ENCODE data around the gene ZSCAN25. TPM values are rescaled to one million over a fixed set of nuclear protein-coding genes. Genes with fewer than 3 reads are reported as not detected.
"Not testable (repeated sequence)": the region's sequence is repeated elsewhere in the genome, so short reads cannot be mapped to it uniquely, and the experiment has no call there.

Gene ZSCAN25
- total RNA-seq, 6 experiments from 2014 or later = 4.5 to 7.4 (median 6.0) TPM

DNA sequence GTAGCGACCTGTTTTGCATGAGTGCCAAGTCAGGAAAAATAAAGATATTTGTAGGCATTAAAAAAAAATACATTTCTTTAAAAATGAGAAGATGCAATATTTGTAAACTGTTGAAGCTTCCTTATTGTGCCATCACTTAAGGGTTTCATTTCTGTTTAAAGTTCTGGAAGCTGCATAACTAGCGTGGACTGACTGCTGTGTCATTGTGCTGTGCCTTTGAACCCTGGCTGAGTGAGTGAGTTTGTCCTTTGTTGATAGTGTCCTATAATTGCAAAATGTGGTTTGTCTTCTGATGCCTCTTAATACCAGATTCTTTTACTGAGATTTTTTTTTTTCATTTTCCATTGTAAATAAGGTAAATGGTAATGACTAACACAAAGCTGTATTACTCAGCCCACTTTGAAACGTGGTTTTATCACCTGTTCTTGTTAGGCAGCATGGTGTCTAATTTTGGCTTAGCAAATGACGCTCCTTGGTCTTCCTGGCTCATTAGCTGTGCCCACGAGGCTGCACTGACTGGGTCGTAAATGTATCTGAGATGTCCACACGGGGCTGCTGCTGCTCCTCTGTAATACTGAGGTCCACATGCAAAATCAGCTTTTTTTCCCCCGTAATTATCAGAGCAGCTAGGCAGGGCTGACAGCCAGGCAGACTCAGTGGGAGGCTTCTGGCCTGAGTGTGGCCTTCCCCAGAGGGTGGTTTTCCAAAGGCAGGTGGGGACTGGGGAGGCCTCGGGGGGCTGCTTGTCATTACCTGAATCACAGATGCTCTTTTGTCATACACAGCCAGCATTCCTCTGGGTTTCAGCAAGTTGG, 14.8 kb downstream of the ZSCAN25 start:
- Histone ChIP-seq H3K27ac (peak overlapping the region in 1 of 3 donors; percentile 33), H3K27me3 (no peaks in the 10 kb centered on the region), H3K4me1 (peaks cover 0 to 22% (median 0%) of the 10 kb centered on the region in 4 donors), H3K9me3 (no peaks in the 10 kb centered on the region), H3K4me3 (no peak overlapping the region), H3K36me3 (peaks cover 0 to 39% (median 14%) of the 10 kb centered on the region in 4 donors)
- intact Hi-C loops (cut with DNase I) = no loop called here
- ATAC-seq (peak; percentile 52 to 86 (median 60)), DNase-seq (no peak)
- WGBS (ENCODE audit: insufficient coverage, low coverage, low lambda C conversion rate, missing lambda C conversion rate) = 54% methylated on average over 8 of the region's 9 CpGs
- TF ChIP-seq, protein P1, sequence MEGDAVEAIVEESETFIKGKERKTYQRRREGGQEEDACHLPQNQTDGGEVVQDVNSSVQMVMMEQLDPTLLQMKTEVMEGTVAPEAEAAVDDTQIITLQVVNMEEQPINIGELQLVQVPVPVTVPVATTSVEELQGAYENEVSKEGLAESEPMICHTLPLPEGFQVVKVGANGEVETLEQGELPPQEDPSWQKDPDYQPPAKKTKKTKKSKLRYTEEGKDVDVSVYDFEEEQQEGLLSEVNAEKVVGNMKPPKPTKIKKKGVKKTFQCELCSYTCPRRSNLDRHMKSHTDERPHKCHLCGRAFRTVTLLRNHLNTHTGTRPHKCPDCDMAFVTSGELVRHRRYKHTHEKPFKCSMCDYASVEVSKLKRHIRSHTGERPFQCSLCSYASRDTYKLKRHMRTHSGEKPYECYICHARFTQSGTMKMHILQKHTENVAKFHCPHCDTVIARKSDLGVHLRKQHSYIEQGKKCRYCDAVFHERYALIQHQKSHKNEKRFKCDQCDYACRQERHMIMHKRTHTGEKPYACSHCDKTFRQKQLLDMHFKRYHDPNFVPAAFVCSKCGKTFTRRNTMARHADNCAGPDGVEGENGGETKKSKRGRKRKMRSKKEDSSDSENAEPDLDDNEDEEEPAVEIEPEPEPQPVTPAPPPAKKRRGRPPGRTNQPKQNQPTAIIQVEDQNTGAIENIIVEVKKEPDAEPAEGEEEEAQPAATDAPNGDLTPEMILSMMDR (IDR thresholded peaks at IDR 0.05) = peak in 2 of 4 donors; percentile 12 to 20
- no peak for TF ChIP-seq POLR2A (IDR thresholded peaks at IDR 0.05)

DNA sequence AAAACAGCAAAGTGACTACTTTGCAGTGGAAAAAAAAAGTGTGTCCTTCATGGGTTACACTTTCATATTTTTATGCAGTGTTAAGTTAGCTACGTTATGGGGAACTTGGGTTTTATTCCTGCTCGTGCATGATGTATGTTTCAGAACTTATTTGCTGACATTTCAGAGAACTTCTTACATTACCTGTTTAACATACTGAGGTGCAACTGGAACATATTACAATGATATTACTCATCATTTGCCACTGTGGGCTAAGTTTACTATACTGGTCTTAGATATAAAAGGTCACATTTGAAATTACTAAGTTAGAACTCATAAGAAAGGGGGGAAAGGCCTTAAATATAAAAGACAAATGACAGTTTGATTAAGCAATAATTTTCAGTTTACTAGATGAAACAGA, 20.7 kb downstream of the ZSCAN25 start:
- ATAC-seq; DNase-seq; H3K27me3 ChIP-seq; H3K4me3 ChIP-seq; H3K27ac ChIP-seq; H3K9me3 ChIP-seq; intact Hi-C loops (cut with DNase I); H3K4me1 ChIP-seq; H3K36me3 ChIP-seq: not testable (repeated sequence)
- WGBS (ENCODE audit: insufficient coverage, low coverage, low lambda C conversion rate, missing lambda C conversion rate) = 74% methylated on average over 2 of the region's 2 CpGs

DNA sequence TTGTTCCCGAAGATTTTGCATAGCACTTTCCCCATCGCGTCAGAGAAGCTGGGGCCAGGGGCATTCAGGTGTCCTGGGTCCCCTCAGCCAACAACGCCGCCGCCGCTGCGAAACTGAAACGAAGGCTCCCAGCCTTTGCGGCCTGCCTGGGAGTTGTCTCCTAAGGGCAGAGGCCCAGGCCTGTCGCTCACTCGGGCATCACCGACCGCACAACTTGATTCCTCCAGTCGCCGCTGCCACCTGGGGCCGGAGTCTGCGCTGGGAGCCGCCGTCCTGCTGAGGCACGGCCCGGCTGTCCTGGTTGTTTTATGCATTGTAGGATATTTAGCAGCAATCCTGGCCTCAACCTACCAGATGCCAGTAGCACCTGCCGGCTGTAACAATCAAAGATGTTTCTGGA, 22.0 kb downstream of the ZSCAN25 start:
- Histone ChIP-seq H3K27ac (no peak overlapping the region), H3K4me3 (no peak overlapping the region), H3K36me3 (peaks cover 0 to 3% (median 0%) of the 10 kb centered on the region in 4 donors), H3K27me3 (no peaks in the 10 kb centered on the region), H3K4me1 (peaks cover 0 to 6% (median 0%) of the 10 kb centered on the region in 4 donors), H3K9me3 (no peaks in the 10 kb centered on the region)
- ATAC-seq (no peak), DNase-seq (no peak)
- intact Hi-C loops (cut with DNase I) = no loop called here
- WGBS (ENCODE audit: insufficient coverage, low coverage, low lambda C conversion rate, missing lambda C conversion rate) = 98% methylated on average over 10 of the region's 23 CpGs
- TF ChIP-seq, protein P1 (IDR thresholded peaks at IDR 0.05) = no peak
- no peak for TF ChIP-seq POLR2A (IDR thresholded peaks at IDR 0.05)

DNA sequence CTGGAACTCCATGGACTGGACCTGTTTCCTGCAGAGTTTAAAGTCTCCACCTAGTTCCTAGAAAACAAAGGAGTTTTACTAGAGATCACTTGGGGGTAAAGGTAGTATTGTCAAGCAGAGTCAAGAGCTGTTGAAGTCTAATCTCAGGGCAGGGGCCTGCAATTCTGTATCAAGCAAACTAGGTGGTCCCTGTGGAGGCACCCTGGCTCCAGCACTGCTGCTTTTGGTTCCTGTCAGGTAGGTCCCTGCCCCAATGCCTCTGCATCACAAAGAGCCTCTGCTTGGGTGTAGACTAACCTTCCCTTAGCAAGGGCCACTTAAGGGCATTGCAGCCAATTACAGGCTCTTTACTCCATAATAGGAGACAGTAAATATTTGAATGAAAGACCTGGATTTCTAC, 22.5 kb downstream of the ZSCAN25 start:
- TF ChIP-seq, protein P1 (IDR thresholded peaks at IDR 0.05) = no peak
- no peak for TF ChIP-seq POLR2A (IDR thresholded peaks at IDR 0.05)
- Histone ChIP-seq H3K27me3 (no peaks in the 10 kb centered on the region), H3K36me3 (peaks cover 0 to 3% (median 0%) of the 10 kb centered on the region in 4 donors), H3K4me3 (no peak overlapping the region), H3K4me1 (peaks cover 0 to 6% (median 0%) of the 10 kb centered on the region in 4 donors), H3K27ac (no peak overlapping the region), H3K9me3 (no peaks in the 10 kb centered on the region)
- ATAC-seq (no peak), DNase-seq (no peak)
- intact Hi-C loops (cut with DNase I) = no loop called here

DNA sequence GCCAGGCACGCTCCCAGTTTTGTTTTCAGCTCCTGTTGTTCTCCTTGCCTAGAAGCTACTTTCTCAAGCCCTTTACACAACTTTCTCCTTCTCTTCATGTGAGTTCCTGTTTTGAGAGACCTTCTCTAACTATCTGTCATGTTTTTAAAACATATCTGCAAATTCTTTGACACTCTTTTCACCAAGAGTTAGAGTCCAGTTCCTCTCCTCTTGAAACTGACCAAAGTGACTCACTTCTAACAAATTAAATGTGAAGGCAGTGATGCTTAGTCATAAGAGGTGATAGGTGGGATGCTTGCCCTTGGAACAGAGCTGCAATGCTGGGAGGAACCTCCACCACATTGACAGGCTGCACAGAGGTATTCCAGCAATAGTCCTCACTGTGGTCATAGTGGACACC, 25.3 kb downstream of the ZSCAN25 start:
- Histone ChIP-seq H3K9me3 (no peaks in the 10 kb centered on the region), H3K27me3 (no peaks in the 10 kb centered on the region), H3K4me1 (no peaks in the 10 kb centered on the region), H3K36me3 (no peaks in the 10 kb centered on the region), H3K4me3 (no peak overlapping the region), H3K27ac (no peak overlapping the region)
- DNase-seq (no peak), ATAC-seq (no peak)
- intact Hi-C loops (cut with DNase I) = no loop called here
- TF ChIP-seq, protein P1 (IDR thresholded peaks at IDR 0.05) = no peak
- no peak for TF ChIP-seq POLR2A (IDR thresholded peaks at IDR 0.05)
- 82% methylated on average over 1 of the region's 1 CpG for WGBS (ENCODE audit: insufficient coverage, low coverage, low lambda C conversion rate, missing lambda C conversion rate)

Data from right lobe of liver (tissue), 6 donors.